Colonic mucosa (tissue), 4 donors: ENCODE data around the gene DLL4. TPM values are rescaled to one million over a fixed set of nuclear protein-coding genes. Genes with fewer than 3 reads are reported as not detected.

ENCODE experiments used
- DNase-seq: peaks from one replicate; pipeline ENCODE4 v3.0.0-alpha.2; 2020
- H3K27ac ChIP-seq: fragments of 200-600 bp; one replicate; pipeline ENCODE4 v1.8.0; 2021
- H3K27me3 ChIP-seq: fragments of 200-600 bp; one replicate; pipeline ENCODE4 v1.8.0; 2021
- H3K36me3 ChIP-seq: fragments of 200-600 bp; one replicate; pipeline ENCODE4 v1.8.0; 2021
- H3K4me1 ChIP-seq: fragments of 200-600 bp; one replicate; pipeline ENCODE4 v1.8.0; 2021; ENCODE audit warnings: mild to moderate bottlenecking
- H3K4me3 ChIP-seq: fragments of 200-600 bp; one replicate; pipeline ENCODE4 v1.8.0; 2021
- H3K9ac ChIP-seq, 2 donors: one replicate each; pipeline ENCODE4 v1.7.0; 2013; ENCODE audit warnings: control low read depth in 2 of 2, low read depth in 2 of 2, low read length in 2 of 2
- H3K9me3 ChIP-seq: fragments of 200-600 bp; one replicate; pipeline ENCODE4 v1.8.0; 2021
- intact Hi-C: fragments of 100-400 bp; cut with DNase I; formaldehyde crosslinking; loops from one replicate; pipeline ENCODE4 v1.14.1; 2022
- total RNA-seq, 2 donors: library from RNA; stranded (reverse); fragmentation: NEBNext Ultra II Directional in 1 of 2; extraction: Animal tissue kit (Norgen Biotek cat#: 25700) in 1 of 2; gene quantifications; one replicate each; pipeline ENCODE4 v1.2.1, GENCODE V29; 2021
- TF ChIP-seq, protein P1 (sequence below): fragments of 200-600 bp; IDR thresholded peaks from one replicate; pipeline ENCODE4 v1.8.0; 2022; ENCODE audit warnings: antibody characterized with exemption, mild to moderate bottlenecking
- donor health status: healthy.
- donor health status: DM: no; HTN: no; CAD: no.
- donor health status: DM: no; HTN: no; CAD: no.

Gene DLL4
- total RNA-seq, 2 donors from 2014 or later, result 18.5 to 21.6 TPM

DNA sequence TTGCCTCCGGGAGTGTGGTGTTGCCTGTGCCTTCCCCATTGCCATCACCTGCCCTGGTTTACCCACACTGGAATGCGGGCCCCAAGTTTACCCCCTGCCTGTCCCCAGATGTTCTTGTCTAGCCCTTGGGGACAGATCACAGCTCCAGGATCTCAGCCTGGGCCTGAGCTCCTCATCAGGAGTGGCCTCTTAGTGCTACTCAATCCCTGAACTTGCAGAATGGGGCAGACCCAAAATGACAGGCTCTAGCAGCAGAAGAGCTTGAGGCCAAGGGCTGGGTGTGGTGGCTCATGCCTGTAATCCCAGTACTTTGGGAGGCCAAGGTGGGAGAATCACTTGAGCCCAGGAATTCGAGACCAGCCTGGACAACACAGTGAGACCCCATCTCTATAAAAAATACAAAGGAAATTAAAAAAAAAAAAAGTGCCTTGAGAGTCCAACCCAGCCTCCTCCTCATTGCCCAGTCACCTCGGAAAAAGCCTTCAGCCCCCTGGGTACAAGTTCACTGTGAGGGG lies 28.0 kb downstream of the DLL4 start:
- intact Hi-C loops, result no loop called here
- no peaks in the 10 kb centered on the region for H3K36me3 ChIP-seq
- H3K27me3 ChIP-seq, result no peaks in the 10 kb centered on the region
- no peak for DNase-seq
- H3K4me1 ChIP-seq, result peaks cover 14% of the 10 kb centered on the region
- no peak overlapping the region for H3K9ac ChIP-seq
- no peaks in the 10 kb centered on the region for H3K9me3 ChIP-seq
- H3K4me3 ChIP-seq, result no peak overlapping the region
- H3K27ac ChIP-seq, result no peak overlapping the region
- TF ChIP-seq, protein P1, sequence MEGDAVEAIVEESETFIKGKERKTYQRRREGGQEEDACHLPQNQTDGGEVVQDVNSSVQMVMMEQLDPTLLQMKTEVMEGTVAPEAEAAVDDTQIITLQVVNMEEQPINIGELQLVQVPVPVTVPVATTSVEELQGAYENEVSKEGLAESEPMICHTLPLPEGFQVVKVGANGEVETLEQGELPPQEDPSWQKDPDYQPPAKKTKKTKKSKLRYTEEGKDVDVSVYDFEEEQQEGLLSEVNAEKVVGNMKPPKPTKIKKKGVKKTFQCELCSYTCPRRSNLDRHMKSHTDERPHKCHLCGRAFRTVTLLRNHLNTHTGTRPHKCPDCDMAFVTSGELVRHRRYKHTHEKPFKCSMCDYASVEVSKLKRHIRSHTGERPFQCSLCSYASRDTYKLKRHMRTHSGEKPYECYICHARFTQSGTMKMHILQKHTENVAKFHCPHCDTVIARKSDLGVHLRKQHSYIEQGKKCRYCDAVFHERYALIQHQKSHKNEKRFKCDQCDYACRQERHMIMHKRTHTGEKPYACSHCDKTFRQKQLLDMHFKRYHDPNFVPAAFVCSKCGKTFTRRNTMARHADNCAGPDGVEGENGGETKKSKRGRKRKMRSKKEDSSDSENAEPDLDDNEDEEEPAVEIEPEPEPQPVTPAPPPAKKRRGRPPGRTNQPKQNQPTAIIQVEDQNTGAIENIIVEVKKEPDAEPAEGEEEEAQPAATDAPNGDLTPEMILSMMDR, result no peak

DNA sequence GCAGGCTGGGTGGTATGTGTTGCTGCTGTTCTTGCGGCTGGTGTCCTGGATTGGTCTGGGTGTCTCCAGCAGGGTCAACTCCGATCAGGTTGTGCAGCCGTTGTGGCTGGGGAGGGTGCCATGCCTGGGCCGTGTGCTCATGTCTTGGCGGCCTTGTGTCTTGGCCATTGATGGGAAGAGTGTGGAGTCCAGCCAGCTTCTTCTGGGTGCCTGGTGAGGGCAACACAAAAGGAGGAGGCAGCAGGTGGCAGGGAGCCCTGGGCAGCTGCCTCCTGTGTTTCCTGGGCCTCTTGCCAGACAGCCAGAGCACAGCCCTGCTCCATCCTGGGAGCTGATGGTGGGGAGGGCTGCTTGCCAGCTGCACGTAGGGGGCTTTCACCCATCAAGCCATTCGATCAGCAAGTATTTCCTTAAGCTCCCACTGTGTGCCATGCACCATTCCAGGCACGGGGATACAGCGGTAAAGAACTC lies 28.5 kb downstream of the DLL4 start:
- no peaks in the 10 kb centered on the region for H3K36me3 ChIP-seq
- peaks cover 14% of the 10 kb centered on the region for H3K4me1 ChIP-seq
- H3K4me3 ChIP-seq, result no peak overlapping the region
- intact Hi-C loops, result no loop called here
- H3K27me3 ChIP-seq, result no peaks in the 10 kb centered on the region
- no peaks in the 10 kb centered on the region for H3K9me3 ChIP-seq
- H3K9ac ChIP-seq, result no peak overlapping the region
- H3K27ac ChIP-seq, result no peak overlapping the region
- TF ChIP-seq, protein P1, result no peak
- DNase-seq, result peak; percentile 58

- DNase-seq, result no peak
- H3K9me3 ChIP-seq, result no peaks in the 10 kb centered on the region
- H3K27me3 ChIP-seq, result no peaks in the 10 kb centered on the region
- H3K36me3 ChIP-seq, result no peaks in the 10 kb centered on the region
- intact Hi-C loops, result no loop called here
- H3K4me3 ChIP-seq, result no peak overlapping the region
- H3K4me1 ChIP-seq, result peaks cover 14% of the 10 kb centered on the region
- TF ChIP-seq, protein P1, result no peak
- no peak overlapping the region for H3K27ac ChIP-seq
- no peak overlapping the region for H3K9ac ChIP-seq
Observed at GRCh38 chr15:40958146-40958545, 29.0 kb downstream of the DLL4 start.

- no peak for DNase-seq
- Histone ChIP-seq H3K27me3 (no peaks in the 10 kb centered on the region), H3K27ac (no peak overlapping the region), H3K9me3 (no peaks in the 10 kb centered on the region), H3K36me3 (no peaks in the 10 kb centered on the region), H3K4me3 (no peak overlapping the region), H3K9ac (no peak overlapping the region), H3K4me1 (peaks cover 12% of the 10 kb centered on the region)
- TF ChIP-seq, protein P1, result no peak
- intact Hi-C loops, result no loop called here
Observed at GRCh38 chr15:40958723-40959122, 29.6 kb downstream of the DLL4 start.

- no peaks in the 10 kb centered on the region for H3K27me3 ChIP-seq
- no peaks in the 10 kb centered on the region for H3K9me3 ChIP-seq
- H3K9ac ChIP-seq, result no peak overlapping the region
- intact Hi-C loops, result no loop called here
- TF ChIP-seq, protein P1, result no peak
- H3K4me3 ChIP-seq, result no peak overlapping the region
- no peak for DNase-seq
- H3K27ac ChIP-seq, result no peak overlapping the region
- H3K36me3 ChIP-seq, result no peaks in the 10 kb centered on the region
- H3K4me1 ChIP-seq, result peaks cover 8% of the 10 kb centered on the region
Observed at GRCh38 chr15:40959331-40960141, 30.4 kb downstream of the DLL4 start.
